Small intestine (tissue), 7 donors: Measurements from ENCODE around the gene SUSD1. TPM values are rescaled to one million over a fixed set of nuclear protein-coding genes. Genes with fewer than 3 reads are reported as not detected.

Experiments used
- DNase-seq, 2 donors: peaks; one replicate each; pipeline versions ENCODE4 v3.0.0 to v3.0.0-alpha.2; 2013
- FAIRE-seq: peaks from 2 replicates; lab custom pipeline; 2012; peaks lifted over from hg19 to GRCh38; lab: Jason Lieb, UNC
- H3K27ac ChIP-seq, 3 donors: one replicate each; pipeline ENCODE4 v1.5.1; 2013; ENCODE audit warnings: low read length in 2 of 3, mild to moderate bottlenecking in 2 of 3, control low read depth in 1 of 3, inconsistent platforms in 1 of 3, low read depth in 1 of 3, moderate library complexity in 1 of 3
- H3K27me3 ChIP-seq, 3 donors: one replicate each; pipeline ENCODE4 v1.6.1; 2013; ENCODE audit warnings: low read length in 3 of 3, inconsistent platforms in 1 of 3; ENCODE audit not compliant: control insufficient read depth in 3 of 3, insufficient read depth in 3 of 3
- H3K36me3 ChIP-seq, 3 donors: one replicate each; pipeline ENCODE4 v1.6.1; 2013; ENCODE audit warnings: low read length in 3 of 3, inconsistent platforms in 1 of 3, low read depth in 1 of 3, mild to moderate bottlenecking in 1 of 3, moderate library complexity in 1 of 3; ENCODE audit not compliant: control insufficient read depth in 3 of 3, insufficient read depth in 2 of 3
- H3K4me1 ChIP-seq, 3 donors: one replicate each; pipeline ENCODE4 v1.6.1; 2013; ENCODE audit warnings: low read length in 2 of 3, inconsistent platforms in 1 of 3, low read depth in 1 of 3, mild to moderate bottlenecking in 1 of 3, moderate library complexity in 1 of 3; ENCODE audit not compliant: control insufficient read depth in 3 of 3, insufficient read depth in 2 of 3
- H3K4me3 ChIP-seq, 3 donors: one replicate each; pipeline ENCODE4 v1.5.1; 2013; ENCODE audit warnings: low read length in 3 of 3, control low read depth in 1 of 3, inconsistent platforms in 1 of 3, low read depth in 1 of 3, mild to moderate bottlenecking in 1 of 3, moderate library complexity in 1 of 3
- H3K9me3 ChIP-seq, 2 donors: one replicate each; pipeline ENCODE4 v1.6.1; 2013; ENCODE audit warnings: low read depth in 1 of 2, low read length in 1 of 2; ENCODE audit not compliant: control insufficient read depth in 2 of 2, insufficient read depth in 1 of 2
- WGBS, 3 donors: extraction: QIAGEN DNeasy Blood & Tissue Kit; methylation state at CpG; one replicate each; pipeline ENCODE4 v1.1.7; 2013; 5-methylcytosine and 5-hydroxymethylcytosine counted together
- polyA plus RNA-seq, 4 donors: library from polyadenylated mRNA; stranded (reverse) in 3 of 4; unstranded in 1 of 4; fragments of 200-250 nt in 3 of 4; fragments of 120-200 nt in 1 of 4; gene quantifications; one replicate each; pipeline versions ENCODE4 v1.2.1 to v1.2.3, GENCODE V29; 2013
- donor health status: healthy with polysubstance abuse.
- donor health status: control.
- donor health status: control.
- donor health status: Bipolar disorder and iron deficiency.
- donor health status: healthy.

The SUSD1 gene
- polyA plus RNA-seq, 4 donors: 3.8 to 29.8 (median 7.0) TPM

GRCh38 chr9:112170235-112170634 is 4.9 kb downstream of the SUSD1 start:
- Histone ChIP-seq H3K27ac (peak overlapping the region; percentile 44 to 81 (median 79)), H3K27me3 (no peaks in the 10 kb centered on the region), H3K4me3 (no peak overlapping the region), H3K36me3 (peaks cover 0 to 9% (median 0%) of the 10 kb centered on the region in 3 donors), H3K9me3 (no peaks in the 10 kb centered on the region), H3K4me1 (peaks cover 5 to 74% (median 23%) of the 10 kb centered on the region in 3 donors)
- FAIRE-seq (no peak), DNase-seq (peak; percentile 92)
- 18 to 62% (median 30%) methylated on average over 4 of the region's 4 CpGs for WGBS, 3 donors

- Histone ChIP-seq H3K4me1 (peaks cover 5 to 75% (median 23%) of the 10 kb centered on the region in 3 donors), H3K27me3 (no peaks in the 10 kb centered on the region), H3K27ac (peak overlapping the region; percentile 15 to 81 (median 78)), H3K36me3 (peaks cover 0 to 9% (median 0%) of the 10 kb centered on the region in 3 donors), H3K4me3 (no peak overlapping the region), H3K9me3 (no peaks in the 10 kb centered on the region)
- DNase-seq (peak; percentile 71 to 87), FAIRE-seq (no peak)
- WGBS, 3 donors: 15 to 61% (median 27%) methylated on average over 6 of the region's 6 CpGs
These were observed 5.7 kb downstream of the SUSD1 start for GRCh38 chr9:112169368-112169767.

- FAIRE-seq (no peak), DNase-seq (peak; percentile 66 to 85)
- WGBS, 3 donors: 9 to 44% (median 39%) methylated on average over 3 of the region's 3 CpGs
- Histone ChIP-seq H3K9me3 (no peaks in the 10 kb centered on the region), H3K27me3 (no peaks in the 10 kb centered on the region), H3K27ac (peak overlapping the region in 2 of 3 donors; percentile 78 to 81), H3K36me3 (peaks cover 0 to 6% (median 0%) of the 10 kb centered on the region in 3 donors), H3K4me3 (no peak overlapping the region), H3K4me1 (peaks cover 2 to 71% (median 19%) of the 10 kb centered on the region in 3 donors)
These were observed 6.9 kb downstream of the SUSD1 start for GRCh38 chr9:112168197-112168596.

GRCh38 chr9:112166176-112167140 is 8.6 kb downstream of the SUSD1 start:
- Histone ChIP-seq H3K9me3 (no peaks in the 10 kb centered on the region), H3K4me3 (no peak overlapping the region), H3K36me3 (peaks cover 0 to 3% (median 0%) of the 10 kb centered on the region in 3 donors), H3K27ac (peak overlapping the region in 1 of 3 donors; percentile 50), H3K4me1 (peaks cover 2 to 64% (median 11%) of the 10 kb centered on the region in 3 donors), H3K27me3 (no peaks in the 10 kb centered on the region)
- no peak for FAIRE-seq
- WGBS, 3 donors: 73 to 81% (median 77%) methylated on average over 12 of the region's 12 CpGs
- DNase-seq: peak; percentile 29 to 59

GRCh38 chr9:112162621-112163413 is 12.3 kb downstream of the SUSD1 start:
- H3K27ac ChIP-seq: peak overlapping the region in 1 of 3 donors; percentile 24
- WGBS, 3 donors: 38 to 63% (median 53%) methylated on average over 5 of the region's 5 CpGs
- FAIRE-seq: no peak

GRCh38 chr9:112159781-112160180 is 15.3 kb downstream of the SUSD1 start:
- H3K27me3 ChIP-seq: no peaks in the 10 kb centered on the region
- FAIRE-seq (no peak), DNase-seq (no peak)
- no peak overlapping the region for H3K4me3 ChIP-seq
- WGBS, 3 donors: 96 to 100% (median 99%) methylated on average over 1 of the region's 1 CpG
- H3K36me3 ChIP-seq: peaks cover 0 to 9% (median 0%) of the 10 kb centered on the region in 3 donors
- peaks cover 0 to 24% (median 0%) of the 10 kb centered on the region in 3 donors for H3K4me1 ChIP-seq
- H3K9me3 ChIP-seq: no peaks in the 10 kb centered on the region
- H3K27ac ChIP-seq: no peak overlapping the region

More at GRCh38 chr9:112162621-112163413, 12.3 kb downstream of the SUSD1 start:
- Histone ChIP-seq H3K36me3 (peaks cover 0 to 3% (median 0%) of the 10 kb centered on the region in 3 donors), H3K4me1 (peaks cover 0 to 36% (median 0%) of the 10 kb centered on the region in 3 donors), H3K27me3 (no peaks in the 10 kb centered on the region), H3K4me3 (no peak overlapping the region), H3K9me3 (no peaks in the 10 kb centered on the region)
- DNase-seq: peak in 1 of 2 donors; percentile 48

GRCh38 chr9:112158656-112159367 is 16.3 kb downstream of the SUSD1 start:
- Histone ChIP-seq H3K27me3 (no peaks in the 10 kb centered on the region), H3K36me3 (peaks cover 0 to 17% (median 0%) of the 10 kb centered on the region in 3 donors), H3K9me3 (no peaks in the 10 kb centered on the region), H3K4me1 (peaks cover 0 to 23% (median 0%) of the 10 kb centered on the region in 3 donors), H3K27ac (no peak overlapping the region), H3K4me3 (no peak overlapping the region)
- FAIRE-seq (no peak), DNase-seq (no peak)
- 92 to 99% (median 96%) methylated on average over 4 of the region's 4 CpGs for WGBS, 3 donors
